NCI-H510A treated with DMSO at 0.1 percent for 48 hours (cell line): ENCODE results near the gene LBP.
"Not testable (repeated sequence)": the region's sequence is repeated elsewhere in the genome, so short reads cannot be mapped to it uniquely, and the experiment has no call there.

ENCODE experiments used
- DNase-seq: peaks from one replicate; lab custom pipeline; 2025; lab: John Stamatoyannopoulos, UW

The LBP gene

DNA sequence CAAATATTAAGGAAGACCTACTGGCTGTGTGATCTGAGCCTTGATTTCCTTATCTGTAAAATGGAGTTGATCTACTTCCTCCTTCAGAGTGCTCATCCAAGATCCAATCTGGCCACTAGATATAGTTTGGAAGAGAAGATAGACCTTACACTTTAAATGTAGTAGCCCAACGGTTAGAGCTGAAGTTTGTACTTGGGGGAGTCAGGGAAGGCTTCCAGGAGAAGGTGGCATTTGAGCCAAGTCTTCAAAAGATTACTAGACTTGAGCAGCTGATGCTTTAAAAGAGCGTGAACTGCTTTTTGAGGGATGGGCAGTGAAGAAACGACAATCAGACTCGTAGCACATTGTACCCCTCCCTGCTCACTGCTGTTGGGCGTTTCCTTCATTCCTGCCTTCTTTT, 3.6 kb downstream of the LBP start:
- no peak for DNase-seq

DNA sequence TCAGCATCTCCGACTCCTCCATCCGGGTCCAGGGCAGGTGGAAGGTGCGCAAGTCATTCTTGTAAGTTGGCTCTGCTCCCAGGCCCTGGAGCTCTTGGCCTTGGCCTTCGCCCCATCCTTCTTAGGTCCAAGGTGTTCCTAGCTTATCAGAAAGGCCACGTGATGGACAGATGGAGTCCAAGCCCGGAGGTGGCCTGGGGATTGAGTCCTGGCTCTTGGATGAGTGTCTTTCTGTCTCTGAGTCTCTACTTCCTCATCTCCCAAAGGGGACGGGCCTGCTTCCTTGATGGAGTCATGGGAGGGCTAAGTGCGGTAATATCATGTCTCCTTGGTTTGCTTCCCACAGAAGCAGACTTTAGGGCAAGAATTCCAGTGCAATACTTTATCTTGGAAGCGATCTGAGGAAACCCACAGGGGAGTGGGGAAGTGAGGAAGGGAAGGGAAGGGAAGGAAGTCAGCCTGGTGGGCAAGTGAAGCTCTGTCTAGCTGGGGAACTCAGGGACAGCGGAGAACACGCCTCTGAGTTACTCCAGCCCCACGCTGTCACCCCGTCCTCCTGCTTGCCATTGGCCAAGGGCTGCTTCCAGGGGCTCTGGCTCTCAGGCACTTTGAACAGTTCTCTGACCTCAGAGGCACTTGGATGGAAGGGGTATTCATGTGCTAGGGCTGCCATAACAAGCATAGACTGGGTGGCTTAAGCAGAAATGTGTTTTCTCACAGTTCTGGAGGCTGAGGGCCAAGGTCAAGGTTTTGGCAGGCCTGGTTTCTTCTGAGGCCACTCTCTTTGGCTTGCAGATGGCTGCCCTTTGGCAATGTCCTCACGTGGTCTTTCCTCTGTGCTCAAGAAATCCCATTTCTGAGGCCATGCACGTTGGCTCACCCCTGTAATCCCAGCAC, 4.8 kb downstream of the LBP start:
- no peak for DNase-seq

DNA sequence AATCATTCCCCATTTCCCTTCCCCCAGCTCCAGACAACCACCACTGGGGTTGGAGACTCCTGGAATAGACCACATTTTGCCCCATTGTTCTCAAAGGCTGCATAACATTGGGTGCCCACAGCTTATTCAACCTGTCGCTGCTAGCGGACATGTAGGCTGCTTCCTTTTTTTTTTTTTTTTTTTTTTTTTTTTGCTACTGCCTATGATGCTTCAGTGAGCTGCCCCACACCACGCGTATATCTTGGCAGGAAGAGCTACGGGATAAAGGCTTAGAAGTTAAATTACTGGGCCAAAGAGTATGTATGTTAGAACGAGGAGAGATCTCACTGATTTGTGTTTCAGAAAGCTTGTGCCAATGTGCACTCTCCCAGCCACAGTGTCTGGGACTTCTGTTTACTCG, 7.0 kb downstream of the LBP start:
- DNase-seq, result no peak

DNA sequence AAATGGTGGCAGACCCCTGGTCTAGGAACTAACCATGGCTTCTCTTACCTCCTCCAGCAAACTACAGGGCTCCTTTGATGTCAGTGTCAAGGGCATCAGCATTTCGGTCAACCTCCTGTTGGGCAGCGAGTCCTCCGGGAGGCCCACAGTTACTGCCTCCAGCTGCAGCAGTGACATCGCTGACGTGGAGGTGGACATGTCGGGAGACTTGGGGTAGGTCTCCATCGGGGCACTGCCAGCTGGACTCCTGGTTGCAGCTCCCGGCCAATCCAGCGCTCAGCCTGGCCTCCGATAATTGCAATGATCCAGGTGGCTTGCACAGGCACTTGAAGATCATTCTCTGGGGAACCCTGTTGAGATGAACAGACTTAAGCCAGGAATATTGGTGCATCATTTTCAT, 7.9 kb downstream of the LBP start:
- DNase-seq, result no peak

DNA sequence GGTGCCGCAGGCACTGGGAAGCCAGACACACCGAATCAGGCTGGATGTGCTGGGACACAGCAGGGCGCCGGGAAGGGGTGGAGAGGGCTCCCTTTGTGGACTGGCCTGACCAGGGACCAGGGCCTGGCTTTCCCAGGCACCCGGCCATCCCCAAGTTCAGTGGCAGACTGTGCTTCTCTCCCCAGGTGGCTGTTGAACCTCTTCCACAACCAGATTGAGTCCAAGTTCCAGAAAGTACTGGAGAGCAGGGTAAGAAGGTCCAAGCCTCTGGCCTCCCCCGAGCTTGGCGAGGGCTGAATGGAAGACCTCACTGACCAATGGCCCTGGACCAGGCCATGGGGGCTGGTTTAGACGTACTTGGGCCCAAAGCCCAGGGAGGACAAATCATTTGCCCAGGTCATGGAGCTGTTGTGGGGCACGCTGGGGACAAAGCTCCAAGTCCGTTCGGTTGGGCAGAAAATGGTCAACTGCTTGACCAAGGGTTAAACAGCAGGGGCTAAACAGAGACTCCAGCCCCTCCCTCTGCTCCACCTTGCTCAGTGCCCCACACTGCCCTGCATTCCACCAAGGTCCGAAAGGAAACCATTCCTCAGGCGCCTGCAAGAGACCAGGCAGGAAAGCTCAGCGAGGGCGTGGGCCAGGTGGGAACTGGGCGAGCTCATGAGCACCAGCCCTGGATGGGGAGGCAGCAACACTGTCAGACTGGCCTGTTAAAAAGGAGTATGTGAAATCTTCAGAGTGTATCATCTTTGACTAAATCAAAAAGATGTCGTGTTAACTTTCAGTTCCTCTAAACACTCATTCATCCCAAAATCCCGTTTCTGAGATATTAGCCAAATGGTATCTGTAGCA, 9.1 kb downstream of the LBP start:
- no peak for DNase-seq

DNA sequence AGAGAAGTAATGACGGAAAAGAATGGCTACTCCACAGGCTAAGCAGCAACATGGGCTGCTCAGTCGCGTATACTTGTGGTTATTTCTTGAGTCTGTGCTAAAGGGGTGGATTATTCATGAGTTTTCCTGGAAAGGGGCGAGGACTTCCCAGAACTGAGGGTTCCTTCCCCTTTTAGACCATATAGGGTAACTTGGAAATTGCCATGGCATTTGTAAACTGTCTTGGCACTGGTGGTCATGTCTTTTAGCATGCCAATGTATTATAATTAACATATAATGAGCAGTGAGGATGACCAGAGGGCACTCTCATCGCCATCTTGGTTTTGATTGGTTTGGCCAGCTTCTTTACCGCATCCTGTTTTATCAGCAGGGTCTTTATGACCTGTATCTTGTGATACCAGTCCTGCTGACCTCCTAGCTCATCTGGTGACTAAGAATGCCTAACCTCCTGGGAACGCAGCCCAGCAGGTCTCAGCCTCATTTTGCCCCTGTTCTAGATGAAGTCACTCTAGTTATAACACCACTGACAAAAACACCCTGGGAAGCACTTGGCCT, 11.4 kb downstream of the LBP start:
- DNase-seq, result no peak

DNA sequence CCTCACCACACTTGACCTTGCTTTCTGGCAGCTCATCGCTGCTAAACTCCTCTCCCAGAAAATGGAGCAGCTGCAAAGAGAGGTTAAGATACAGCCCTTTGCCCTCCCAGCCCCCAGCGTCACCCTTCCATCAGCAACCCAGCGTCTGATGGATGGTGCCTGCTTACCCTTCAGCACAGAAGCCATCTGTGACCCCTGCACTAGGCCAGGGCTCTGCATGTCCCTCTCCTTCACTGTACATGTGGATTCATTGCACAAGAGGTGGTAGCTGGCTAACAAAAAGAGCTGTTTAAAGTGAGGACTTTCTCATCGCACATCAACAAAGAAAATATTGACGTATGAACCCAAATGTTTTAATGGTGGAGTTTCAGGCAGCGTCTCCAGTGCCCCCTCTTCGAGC, 12.3 kb downstream of the LBP start:
- no peak for DNase-seq

DNA sequence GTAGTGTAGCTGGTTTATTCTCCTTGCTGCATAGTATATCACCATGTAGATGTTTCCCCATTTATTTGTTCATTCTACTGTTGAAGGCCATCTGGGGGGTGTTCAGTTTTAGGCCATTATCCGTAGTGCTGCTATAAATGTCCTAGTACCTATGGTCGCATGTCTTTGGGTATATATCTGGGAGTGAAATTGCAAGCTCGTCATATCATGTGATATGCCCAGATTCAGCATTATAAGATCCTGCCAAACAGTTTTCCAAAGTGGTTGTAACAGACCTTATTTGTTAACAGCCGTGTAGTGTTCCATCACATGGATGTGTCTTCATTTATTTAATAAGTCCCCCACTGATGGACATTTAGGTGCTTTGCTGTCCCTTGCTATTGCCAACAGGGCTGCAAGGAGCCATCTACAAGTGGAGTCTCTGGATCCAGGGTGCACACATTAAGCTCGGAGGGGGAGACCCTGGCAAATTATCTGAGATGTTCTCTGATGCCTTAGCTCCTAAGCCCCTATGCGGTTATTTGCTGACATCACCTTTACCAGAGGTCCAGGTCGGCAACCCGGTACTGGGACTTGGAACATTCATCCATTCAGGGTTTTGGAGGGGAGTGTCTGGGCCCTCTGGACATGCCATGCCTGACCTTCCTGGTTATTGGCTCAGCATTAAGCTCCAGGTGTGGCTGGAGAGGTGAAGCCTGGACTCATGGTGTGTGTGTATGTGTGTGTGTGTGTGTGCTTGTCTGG, 16.9 kb downstream of the LBP start:
- no peak for DNase-seq

DNA sequence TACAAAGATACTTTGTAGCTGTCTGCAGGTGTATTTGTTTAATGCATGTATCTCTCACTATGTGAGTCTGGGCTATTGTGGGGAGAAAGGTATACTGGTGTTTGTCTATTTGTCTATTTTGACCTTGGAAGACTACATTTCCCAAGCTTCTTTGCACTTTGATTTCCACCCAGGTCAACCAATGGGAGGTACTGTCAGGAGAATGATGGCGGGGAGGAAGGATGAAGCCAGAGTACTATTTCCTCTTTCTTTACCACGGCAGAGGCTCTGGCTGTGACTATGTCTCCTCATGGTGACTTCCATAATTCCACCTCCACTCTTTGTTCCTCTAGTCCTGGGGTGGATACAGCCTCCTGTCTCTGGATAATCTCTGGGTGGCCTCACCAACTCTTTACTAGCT, 23.1 kb downstream of the LBP start:
- DNase-seq, result peak; percentile 8

DNA sequence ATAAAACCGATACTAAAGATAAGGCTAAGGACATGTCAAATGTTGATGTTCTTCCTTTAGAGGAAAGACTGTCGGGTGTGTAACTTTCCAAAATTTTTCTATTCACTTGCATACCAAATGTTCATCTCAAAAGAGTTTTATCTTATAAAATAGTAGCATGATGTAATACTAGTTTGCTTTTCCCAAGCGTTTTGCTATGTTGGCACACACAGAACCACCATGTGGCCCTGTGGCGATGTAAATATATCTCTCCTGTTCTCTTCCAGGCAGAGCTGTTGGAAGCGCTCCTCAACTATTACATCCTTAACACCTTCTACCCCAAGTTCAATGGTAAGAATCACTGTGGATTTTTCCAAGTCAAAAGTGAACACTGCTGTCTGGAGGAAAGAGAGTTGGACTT, 26.5 kb downstream of the LBP start:
- DNase-seq, result no peak

DNA sequence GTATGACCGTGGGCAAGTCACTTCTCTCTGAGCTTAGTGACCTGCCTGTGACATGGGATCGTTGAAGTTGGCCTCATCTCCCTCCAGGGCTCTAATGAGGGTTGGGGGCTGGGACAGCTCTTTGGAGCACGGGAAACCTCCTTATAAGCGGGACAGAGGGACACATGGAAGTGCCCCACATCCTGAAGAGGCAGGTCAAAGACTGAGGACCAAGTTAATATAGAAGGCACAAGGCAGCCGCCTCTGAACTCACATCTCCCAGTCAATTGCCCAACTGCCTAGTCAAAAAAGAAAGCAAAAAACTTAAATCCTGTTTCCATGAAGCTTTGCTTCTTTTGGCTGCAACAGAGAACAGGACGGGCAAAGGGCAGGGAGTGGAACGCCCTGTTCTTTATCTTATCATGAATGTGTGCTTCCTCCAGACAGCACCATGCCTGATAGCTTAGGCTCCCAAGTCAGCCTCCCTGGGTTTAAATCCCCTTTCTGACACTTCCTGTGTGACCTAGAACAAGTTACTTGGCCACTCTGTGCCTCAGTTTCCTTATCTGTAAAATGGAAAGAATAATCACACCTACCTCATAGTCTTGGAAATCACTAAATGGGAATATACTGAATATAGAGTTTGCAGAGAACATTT, 27.1 kb downstream of the LBP start:
- DNase-seq, result no peak

DNA sequence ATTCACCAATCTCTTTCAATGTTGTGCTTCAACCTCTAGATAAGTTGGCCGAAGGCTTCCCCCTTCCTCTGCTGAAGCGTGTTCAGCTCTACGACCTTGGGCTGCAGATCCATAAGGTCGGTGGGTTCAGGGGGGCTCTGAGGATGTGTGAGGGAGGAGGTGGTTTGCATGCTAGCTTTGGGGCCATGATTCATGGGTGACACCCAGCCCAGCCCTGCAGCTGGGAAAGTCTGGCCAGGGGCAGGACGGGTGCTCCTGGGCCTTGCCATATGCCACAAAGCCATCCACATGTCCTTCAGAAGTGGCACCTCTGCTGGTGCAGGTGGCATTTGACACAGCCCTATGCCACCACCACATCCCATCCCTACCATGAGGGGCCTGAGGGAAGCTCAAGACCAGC, 27.6 kb downstream of the LBP start:
- DNase-seq, result no peak

DNA sequence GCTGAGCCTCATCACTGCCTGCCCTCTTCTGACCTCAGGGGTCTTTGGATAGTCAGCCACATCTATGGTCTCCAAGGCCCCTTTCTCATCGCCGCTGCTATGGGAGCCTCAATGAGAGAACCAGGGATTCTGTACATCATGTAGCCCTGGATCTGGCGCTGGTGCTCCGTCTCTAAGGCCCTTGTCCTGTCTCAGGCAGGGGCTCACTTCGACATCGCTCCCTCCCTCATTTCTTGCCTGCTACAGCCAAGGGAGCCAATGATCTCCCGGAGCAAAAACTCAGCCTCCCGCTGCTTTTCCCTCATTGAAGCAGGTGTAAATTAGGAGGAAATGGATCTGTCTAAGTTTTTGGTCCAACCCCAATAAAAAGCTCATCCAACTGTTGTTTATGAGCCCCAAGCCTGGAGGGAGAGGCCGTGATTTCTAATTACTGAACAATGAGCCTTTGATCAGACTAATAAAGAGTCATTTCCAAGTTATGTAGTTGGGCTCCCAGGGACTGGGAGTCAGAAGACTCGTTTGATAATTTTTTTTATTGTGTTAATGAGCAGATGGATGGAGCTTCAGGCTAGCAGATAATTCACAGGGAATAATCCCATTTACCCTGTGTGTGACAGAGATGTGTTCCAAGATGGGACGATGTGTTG, 30.9 kb downstream of the LBP start:
- no peak for DNase-seq

DNA sequence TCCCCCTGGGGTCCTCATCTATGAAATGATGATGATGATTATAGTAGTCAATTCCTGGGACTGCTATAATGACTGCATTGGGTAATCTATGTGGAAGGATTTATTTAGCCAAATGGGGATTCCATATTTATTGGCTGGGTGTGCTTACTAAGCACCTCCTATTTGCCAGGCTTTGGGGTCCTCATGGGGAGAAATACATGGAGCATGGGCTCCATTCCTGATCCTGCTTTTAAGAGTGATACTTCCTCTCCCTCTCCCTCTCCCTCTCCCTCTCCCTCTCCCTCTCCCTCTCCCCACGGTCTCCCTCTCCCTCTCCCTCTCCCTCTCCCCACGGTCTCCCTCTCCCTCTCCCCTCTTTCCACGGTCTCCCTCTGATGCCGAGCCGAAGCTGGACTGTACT, 31.6 kb downstream of the LBP start:
- DNase-seq, result not testable (repeated sequence)

DNA sequence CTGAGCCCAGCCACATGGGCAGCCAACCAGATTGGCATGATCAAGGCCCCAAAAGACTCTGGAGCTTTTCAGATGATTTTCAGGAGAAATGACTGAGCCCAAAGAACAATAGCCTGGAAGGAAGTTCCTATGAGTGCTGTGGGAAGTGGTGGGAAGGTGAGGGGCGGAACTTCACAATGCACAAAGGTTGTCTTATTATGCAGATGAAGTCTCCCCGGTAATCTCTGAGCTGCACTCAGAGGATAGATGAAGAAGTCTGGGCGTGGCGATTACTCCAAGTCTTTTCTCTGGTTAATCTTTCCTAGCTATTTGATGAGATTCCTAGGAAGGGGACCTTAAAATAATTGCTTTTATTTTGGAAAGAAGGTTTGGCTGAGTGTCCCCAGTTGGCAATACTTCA, 36.9 kb downstream of the LBP start:
- no peak for DNase-seq

DNA sequence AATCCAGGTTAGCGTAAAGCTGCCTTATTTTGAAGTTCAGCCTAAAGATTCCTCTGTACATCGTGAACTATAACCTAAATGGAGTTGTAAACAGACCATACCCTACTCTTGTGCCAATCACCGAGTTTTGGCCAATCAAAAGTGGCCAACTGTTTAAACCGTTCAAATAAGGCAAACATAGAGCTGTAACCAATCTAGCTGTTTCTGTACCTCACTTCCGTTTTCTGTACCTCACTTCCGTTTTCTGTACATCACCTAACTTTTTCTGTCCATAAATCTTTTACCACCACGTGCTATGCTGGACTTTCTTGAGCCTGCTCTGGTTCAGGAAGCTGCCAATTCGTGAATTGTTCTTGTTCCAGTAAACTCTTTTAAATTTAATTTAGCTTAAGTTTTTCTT, 39.7 kb downstream of the LBP start:
- no peak for DNase-seq

DNA sequence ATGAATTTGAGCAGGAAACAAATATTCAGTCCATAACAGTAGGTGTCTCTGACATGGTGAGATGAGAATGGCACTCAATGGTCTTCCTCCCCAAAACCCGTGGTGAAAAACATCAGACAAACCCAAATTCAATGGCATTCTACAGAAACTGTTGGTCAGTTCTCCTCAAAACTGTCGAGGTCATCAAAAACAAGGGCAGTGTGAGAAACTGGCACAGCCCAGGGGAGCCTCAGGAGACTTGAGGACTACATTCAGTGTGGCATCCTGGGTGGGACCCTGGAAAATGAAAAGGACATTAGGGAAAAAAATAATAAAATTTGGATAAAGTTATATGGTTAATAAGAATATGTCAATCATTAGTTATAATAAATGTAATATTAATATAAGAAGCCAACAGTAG, 40.6 kb downstream of the LBP start:
- no peak for DNase-seq

DNA sequence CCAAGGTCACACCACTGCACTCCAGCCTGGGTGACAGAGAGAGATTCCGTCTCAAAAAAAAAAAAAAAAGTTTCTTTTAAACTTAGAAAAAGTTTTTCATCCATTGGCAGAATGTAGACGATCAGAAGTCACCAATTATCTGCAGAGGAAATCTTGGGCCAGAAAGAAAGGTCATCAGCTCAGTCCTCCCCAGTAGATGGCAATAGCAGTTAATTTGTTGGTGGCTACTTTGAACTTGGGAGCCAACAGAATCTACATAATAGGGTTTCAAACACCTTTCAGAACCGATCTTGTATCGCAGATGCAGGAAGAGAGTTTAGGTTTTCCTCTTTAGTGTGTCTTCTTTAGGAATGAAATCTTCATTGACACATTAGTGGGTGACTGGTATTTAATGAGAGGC, 41.7 kb downstream of the LBP start:
- no peak for DNase-seq

DNA sequence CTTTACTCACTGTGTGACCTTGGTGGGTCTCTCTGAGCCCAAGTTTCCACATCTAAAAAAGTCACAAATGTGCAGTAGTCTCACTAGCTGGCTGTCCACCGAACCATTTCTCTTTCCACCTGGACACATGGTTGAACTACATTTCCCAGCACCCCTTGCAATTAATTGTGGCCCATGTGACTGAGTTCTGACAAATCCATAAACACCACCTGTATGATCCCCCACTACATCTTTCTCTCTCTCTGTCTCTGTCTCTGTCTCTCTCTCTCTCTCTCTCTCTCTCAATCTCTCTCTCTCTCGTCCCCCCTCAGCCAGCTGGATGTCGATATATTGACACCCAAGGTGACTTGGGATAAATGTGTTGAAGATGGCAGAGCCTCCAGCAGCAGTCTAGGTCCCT, 46.1 kb downstream of the LBP start:
- no peak for DNase-seq

DNA sequence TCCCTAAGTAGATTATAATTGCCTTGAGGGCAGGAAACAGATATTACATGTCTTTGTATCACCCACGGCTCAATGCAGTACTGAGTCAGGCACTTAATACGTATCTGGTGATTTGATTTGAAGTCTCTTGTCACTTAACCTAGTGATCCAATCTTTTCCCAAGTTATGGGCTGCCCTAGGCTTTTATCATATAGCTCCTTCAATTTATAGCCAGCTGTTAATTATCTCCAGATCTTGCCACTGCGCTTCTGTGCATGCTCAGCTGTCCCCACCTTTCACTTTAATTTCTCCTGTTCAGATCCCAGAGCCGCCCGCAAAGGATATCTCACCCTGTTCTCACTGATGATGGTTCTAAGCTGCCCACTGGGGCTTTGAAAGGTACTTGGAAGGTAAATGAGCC, 47.0 kb downstream of the LBP start:
- no peak for DNase-seq

DNA sequence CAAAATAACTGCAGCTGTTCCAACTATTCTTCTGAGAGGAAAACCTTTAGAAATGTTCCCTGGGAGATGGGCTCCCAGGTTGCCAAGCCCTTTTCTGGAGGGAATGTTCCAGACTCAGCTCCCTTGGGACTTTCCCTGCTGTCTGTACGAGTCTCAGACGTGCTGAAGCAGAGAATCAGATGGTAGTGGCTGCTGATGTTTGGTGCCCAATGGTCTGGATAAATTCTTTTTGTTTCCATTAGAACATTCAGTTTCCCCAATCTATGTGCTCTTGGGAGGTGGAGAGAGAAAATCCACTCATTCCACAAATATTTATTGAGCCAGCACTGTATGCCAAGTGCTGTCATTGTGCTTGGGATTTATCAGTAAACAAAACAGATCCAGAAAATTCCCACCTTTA, 48.9 kb downstream of the LBP start:
- no peak for DNase-seq
